Stomach smooth muscle (tissue), 2 donors: Measurements from ENCODE around the gene PVRIG.
"Not testable (repeated sequence)": the region's sequence is repeated elsewhere in the genome, so short reads cannot be mapped to it uniquely, and the experiment has no call there.

ENCODE experiments used
- H3K27ac ChIP-seq: one replicate; pipeline ENCODE4 v1.7.0; 2013; ENCODE audit warnings: mild to moderate bottlenecking, low read length, inconsistent platforms
- H3K27me3 ChIP-seq, 2 donors: one replicate each; pipeline ENCODE4 v1.7.0; 2013; ENCODE audit warnings: low read length in 2 of 2; ENCODE audit not compliant: insufficient read depth in 2 of 2, control insufficient read depth in 1 of 2
- H3K36me3 ChIP-seq, 2 donors: one replicate each; pipeline ENCODE4 v1.7.0; 2013; ENCODE audit warnings: low read length in 2 of 2; ENCODE audit not compliant: control insufficient read depth in 2 of 2, insufficient read depth in 2 of 2
- H3K4me1 ChIP-seq: one replicate; pipeline ENCODE4 v1.7.0; 2013; ENCODE audit warnings: low read length; ENCODE audit not compliant: control insufficient read depth, insufficient read depth
- H3K4me3 ChIP-seq, 2 donors: one replicate each; pipeline ENCODE4 v1.7.0; 2013; ENCODE audit warnings: low read length in 2 of 2
- H3K9ac ChIP-seq, 2 donors: one replicate each; pipeline ENCODE4 v1.7.0; 2013; ENCODE audit warnings: low read length in 2 of 2, mild to moderate bottlenecking in 1 of 2
- H3K9me3 ChIP-seq, 2 donors: one replicate each; pipeline ENCODE4 v1.7.0; 2013; ENCODE audit warnings: low read length in 2 of 2; ENCODE audit not compliant: control insufficient read depth in 2 of 2
- donor health status: healthy.
- donor health status: Pancreatic carcinoma.

Gene PVRIG

DNA sequence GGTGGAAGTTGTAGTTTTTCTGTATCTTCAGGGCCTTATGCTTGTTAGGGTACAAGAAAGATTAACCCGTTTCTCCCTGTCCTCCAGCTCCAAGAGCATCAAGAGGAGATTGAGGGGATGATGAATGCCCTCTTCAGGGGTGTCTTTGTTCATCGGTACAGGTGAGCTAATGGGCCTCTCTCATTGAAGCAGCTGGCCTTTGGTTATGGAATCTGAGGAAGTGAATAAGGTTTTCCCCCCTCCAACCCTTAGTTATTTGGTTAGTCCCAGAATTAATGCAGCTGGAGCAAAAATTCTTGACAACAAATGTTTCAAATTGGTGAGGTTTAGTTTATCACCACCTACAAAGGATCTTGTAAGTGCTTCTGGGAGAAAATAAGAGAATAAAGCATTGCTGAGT, 24.5 kb upstream of the PVRIG start:
- no peak overlapping the region for H3K27ac ChIP-seq
- no peak overlapping the region for H3K4me3 ChIP-seq
- peaks cover 1 to 3% of the 10 kb centered on the region in 2 donors for H3K27me3 ChIP-seq
- H3K9ac ChIP-seq = no peak overlapping the region
- no peaks in the 10 kb centered on the region for H3K9me3 ChIP-seq
- no peaks in the 10 kb centered on the region for H3K4me1 ChIP-seq
- H3K36me3 ChIP-seq = no peaks in the 10 kb centered on the region

GRCh38 chr7:100195901-100196322, 23.8 kb upstream of the PVRIG start:
- H3K9me3 ChIP-seq, H3K27me3 ChIP-seq, H3K9ac ChIP-seq, H3K27ac ChIP-seq, H3K4me1 ChIP-seq, H3K4me3 ChIP-seq, H3K36me3 ChIP-seq: not testable (repeated sequence)

DNA sequence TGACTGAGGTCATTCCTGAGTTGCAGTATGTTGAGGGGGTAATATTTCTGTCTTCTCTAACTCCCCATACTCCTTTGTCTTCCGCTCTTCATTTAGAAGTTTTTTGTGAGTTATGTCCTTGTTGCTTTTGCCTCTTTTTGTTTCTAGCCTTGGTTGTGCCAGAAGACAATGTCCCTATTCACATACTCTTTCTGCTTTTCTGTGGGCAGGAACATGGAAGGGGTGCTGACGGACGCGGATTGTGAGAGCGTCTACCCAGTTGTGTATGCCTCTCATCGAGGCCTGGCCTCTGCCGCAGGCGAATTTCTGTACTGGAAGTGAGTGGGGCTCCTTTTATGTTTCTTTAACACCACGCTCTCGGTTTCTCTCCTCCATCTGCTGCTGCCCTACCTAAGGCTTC, 21.5 kb upstream of the PVRIG start:
- no peak overlapping the region for H3K4me3 ChIP-seq
- H3K36me3 ChIP-seq = peaks cover 0 to 2% of the 10 kb centered on the region in 2 donors
- H3K9ac ChIP-seq = no peak overlapping the region
- no peak overlapping the region for H3K27ac ChIP-seq
- H3K4me1 ChIP-seq = no peaks in the 10 kb centered on the region
- no peaks in the 10 kb centered on the region for H3K9me3 ChIP-seq
- peaks cover 2 to 3% of the 10 kb centered on the region in 2 donors for H3K27me3 ChIP-seq

- Histone ChIP-seq H3K4me1 (no peaks in the 10 kb centered on the region), H3K36me3 (peaks cover 0 to 2% of the 10 kb centered on the region in 2 donors), H3K9ac (no peak overlapping the region), H3K9me3 (no peaks in the 10 kb centered on the region), H3K27ac (no peak overlapping the region), H3K27me3 (peaks cover 3% of the 10 kb centered on the region in 2 donors), H3K4me3 (no peak overlapping the region)
These were observed 19.1 kb upstream of the PVRIG start for GRCh38 chr7:100200693-100201092.

DNA sequence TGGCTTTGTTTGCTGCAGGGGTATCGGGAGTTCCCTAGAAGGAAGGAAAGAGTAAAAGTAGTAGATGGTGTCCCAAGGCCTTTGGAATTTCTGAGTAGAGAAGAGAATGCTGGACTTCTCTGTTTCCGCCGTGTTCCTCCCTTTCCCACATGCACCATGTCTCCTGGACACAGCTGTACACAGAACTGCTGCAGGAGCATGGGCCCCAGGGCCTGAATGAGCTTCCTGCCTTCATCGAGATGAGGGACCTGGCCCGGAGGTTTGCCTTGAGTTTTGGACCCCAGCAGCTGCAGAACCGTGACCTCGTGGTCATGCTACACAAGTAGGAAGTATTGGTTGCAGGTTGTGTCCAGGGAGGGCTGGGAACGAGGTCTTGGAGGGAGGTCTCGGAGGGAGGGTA, 15.3 kb upstream of the PVRIG start:
- Histone ChIP-seq H3K27me3 (peaks cover 0 to 3% of the 10 kb centered on the region in 2 donors), H3K27ac (no peak overlapping the region)

DNA sequence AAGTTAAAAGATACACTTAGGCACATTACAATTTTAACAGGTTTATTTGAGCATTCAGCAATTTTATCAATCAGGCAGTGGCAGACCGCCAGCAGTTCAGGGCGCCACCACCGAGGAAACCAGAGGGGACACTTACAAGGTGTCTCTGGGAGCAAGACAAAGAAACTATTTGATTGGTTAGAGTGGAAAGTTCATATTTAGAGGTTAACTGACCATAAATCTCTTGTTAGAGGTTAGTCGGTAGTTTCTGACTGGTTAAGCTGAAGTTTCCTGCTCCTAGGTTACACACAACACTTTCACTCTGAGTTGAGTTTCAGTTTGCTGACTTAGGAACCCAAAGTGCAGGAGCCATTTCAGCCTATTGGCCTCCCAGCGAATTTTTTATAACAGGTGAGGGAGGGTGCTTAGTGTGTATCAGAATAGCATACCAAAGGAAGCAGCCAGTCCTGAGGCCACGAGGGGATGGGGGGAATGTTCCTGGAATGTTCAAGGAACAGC, 10.8 kb upstream of the PVRIG start:
- Histone ChIP-seq H3K4me1 (no peaks in the 10 kb centered on the region), H3K27me3 (peaks cover 0 to 2% of the 10 kb centered on the region in 2 donors), H3K9ac (no peak overlapping the region), H3K36me3 (no peaks in the 10 kb centered on the region), H3K4me3 (no peak overlapping the region), H3K27ac (no peak overlapping the region), H3K9me3 (no peaks in the 10 kb centered on the region)

More for the DNA sequence above, 15.3 kb upstream of the PVRIG start:
- H3K36me3 ChIP-seq = peaks cover 0 to 2% of the 10 kb centered on the region in 2 donors
- no peak overlapping the region for H3K4me3 ChIP-seq
- H3K9me3 ChIP-seq = no peaks in the 10 kb centered on the region
- H3K4me1 ChIP-seq = no peaks in the 10 kb centered on the region
- H3K9ac ChIP-seq = no peak overlapping the region

- no peak overlapping the region for H3K4me3 ChIP-seq
These were observed 10.3 kb upstream of the PVRIG start for GRCh38 chr7:100209493-100209892.

DNA sequence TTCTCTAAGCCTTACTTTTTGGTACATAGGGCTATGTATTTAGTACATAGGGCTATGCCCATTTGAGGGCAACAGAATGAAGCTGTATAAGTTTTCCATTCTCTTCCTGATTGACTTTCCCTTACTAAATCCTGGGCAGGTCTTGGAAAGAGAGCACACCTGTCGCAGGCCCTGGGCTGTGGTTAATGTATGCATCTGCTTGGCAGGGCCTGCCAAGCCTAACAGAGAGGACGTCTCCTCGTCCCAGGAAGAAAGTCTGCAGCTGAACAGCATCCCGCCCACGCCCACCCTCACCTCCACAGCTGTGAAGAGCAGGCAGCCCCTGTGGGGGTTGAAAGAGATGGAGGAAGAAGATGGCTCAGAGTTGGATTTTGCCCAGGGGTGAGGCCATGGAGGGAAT, 8.9 kb upstream of the PVRIG start:
- H3K9me3 ChIP-seq = no peaks in the 10 kb centered on the region
- no peak overlapping the region for H3K4me3 ChIP-seq
- no peaks in the 10 kb centered on the region for H3K36me3 ChIP-seq
- no peaks in the 10 kb centered on the region for H3K27me3 ChIP-seq
- no peak overlapping the region for H3K27ac ChIP-seq
- no peak overlapping the region for H3K9ac ChIP-seq
- peaks cover 2% of the 10 kb centered on the region for H3K4me1 ChIP-seq

More at GRCh38 chr7:100209493-100209892, 10.3 kb upstream of the PVRIG start:
- Histone ChIP-seq H3K9ac (no peak overlapping the region), H3K9me3 (no peaks in the 10 kb centered on the region), H3K27me3 (peaks cover 0 to under 1% of the 10 kb centered on the region in 2 donors), H3K4me1 (no peaks in the 10 kb centered on the region), H3K27ac (no peak overlapping the region), H3K36me3 (no peaks in the 10 kb centered on the region)

DNA sequence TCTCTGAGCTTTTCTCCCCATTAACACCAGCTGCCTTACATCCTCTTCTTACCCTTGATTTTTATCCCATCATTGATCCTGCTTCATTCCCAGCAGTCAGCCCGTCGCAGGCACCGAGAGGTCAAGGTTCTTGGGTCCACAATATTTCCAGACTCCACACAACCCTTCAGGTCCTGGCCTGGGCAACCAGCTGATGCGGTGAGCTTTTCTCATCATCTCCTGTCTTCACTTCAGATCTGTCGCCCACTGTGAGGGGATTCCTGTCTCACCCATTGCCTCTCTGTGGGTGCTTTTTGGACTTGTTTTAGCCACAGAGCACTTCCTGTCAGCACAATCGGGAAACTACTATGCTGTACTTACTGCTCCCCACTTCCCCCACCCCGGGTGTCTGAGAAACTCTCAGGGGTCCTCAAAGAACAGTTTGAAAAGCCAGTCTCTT, 8.4 kb upstream of the PVRIG start:
- no peaks in the 10 kb centered on the region for H3K9me3 ChIP-seq
- H3K27me3 ChIP-seq = no peaks in the 10 kb centered on the region
- no peak overlapping the region for H3K9ac ChIP-seq
- H3K27ac ChIP-seq = no peak overlapping the region
- no peak overlapping the region for H3K4me3 ChIP-seq
- peaks cover 5% of the 10 kb centered on the region for H3K4me1 ChIP-seq
- no peaks in the 10 kb centered on the region for H3K36me3 ChIP-seq

DNA sequence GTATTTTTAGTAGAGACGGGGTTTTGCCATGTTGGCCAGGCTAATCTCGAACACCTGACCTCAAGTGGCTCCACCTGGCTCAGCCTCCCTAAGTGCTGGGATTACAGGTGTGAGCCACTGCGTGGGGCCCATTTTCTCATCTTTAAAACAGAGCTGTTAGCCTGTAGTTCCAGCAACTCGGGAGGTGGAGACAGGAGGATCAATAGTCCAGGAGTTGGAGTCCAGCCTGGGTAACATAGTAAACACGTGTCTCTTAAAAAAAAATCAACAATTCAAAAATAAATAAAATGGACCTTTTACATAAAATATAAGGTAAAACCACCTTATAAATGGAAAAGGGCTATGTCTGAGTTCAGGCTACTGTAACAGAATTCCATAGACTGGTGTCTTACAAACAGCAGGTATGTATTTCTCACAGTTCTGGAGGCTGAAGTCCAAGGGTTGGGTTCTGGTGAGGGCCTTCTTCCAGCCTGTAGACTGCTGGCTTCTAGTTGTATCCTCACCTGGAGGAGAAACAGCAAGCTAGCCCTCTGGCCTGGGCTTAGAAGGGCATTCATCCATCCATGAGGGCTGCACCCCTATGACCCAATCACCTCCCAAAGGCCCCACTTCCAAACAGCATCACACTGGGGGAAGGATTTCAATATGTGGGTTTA, 7.0 kb upstream of the PVRIG start:
- Histone ChIP-seq H3K9ac (no peak overlapping the region), H3K27ac (no peak overlapping the region), H3K4me3 (no peak overlapping the region), H3K4me1 (peaks cover 5% of the 10 kb centered on the region), H3K36me3 (no peaks in the 10 kb centered on the region), H3K9me3 (no peaks in the 10 kb centered on the region), H3K27me3 (no peaks in the 10 kb centered on the region)

- Histone ChIP-seq H3K27me3 (no peaks in the 10 kb centered on the region), H3K9ac (no peak overlapping the region), H3K36me3 (no peaks in the 10 kb centered on the region), H3K27ac (no peak overlapping the region), H3K9me3 (no peaks in the 10 kb centered on the region), H3K4me1 (peaks cover 5% of the 10 kb centered on the region), H3K4me3 (no peak overlapping the region)
These were observed 6.1 kb upstream of the PVRIG start for GRCh38 chr7:100213672-100214071.
